Measurements from ENCODE around the gene FAM43A.

- TF ChIP-seq POLR2A (IDR thresholded peaks at IDR 0.05; ENCODE audit: low read depth) (no peak), POLR2AphosphoS5 (IDR thresholded peaks at IDR 0.05) (no peak)
Observed at GRCh38 chr3:194637066-194637465, 48.6 kb upstream of the FAM43A start.
